RWPE2 (cell line): ENCODE results near the gene HIC1.

Source experiments
- ATAC-seq: fragments of 200-7000 bp; cut with Tn5 transposase; 3 replicates; pipeline ENCODE4 v1.9.1; 2021; ENCODE audit warnings: low read depth
- DNase-seq: peaks from one replicate; pipeline ENCODE4 v3.0.0-alpha.2; 2020; ENCODE audit warnings: low spot score
- H3K27ac ChIP-seq: fragments of 450-650 bp; 2 replicates; pipeline ENCODE4 v1.5.1; 2017; ENCODE audit warnings: mild to moderate bottlenecking; ENCODE audit not compliant: poor library complexity, severe bottlenecking
- H3K27me3 ChIP-seq: fragments of 250-450 bp; sonication (Bioruptor Pico); 2 replicates; pipeline ENCODE4 v1.5.1; 2021; ENCODE audit warnings: mild to moderate bottlenecking, moderate library complexity; ENCODE audit not compliant: insufficient read depth, poor library complexity, severe bottlenecking
- H3K36me3 ChIP-seq: fragments of 250-450 bp; sonication (Bioruptor Pico); 2 replicates; pipeline ENCODE4 v1.5.1; 2020; ENCODE audit warnings: low read depth, mild to moderate bottlenecking, moderate library complexity
- H3K4me1 ChIP-seq: fragments of 250-450 bp; sonication (Bioruptor Pico); 2 replicates; pipeline ENCODE4 v1.5.1; 2021; ENCODE audit warnings: mild to moderate bottlenecking, moderate library complexity; ENCODE audit not compliant: insufficient read depth, poor library complexity, severe bottlenecking
- H3K4me3 ChIP-seq: fragments of 250-450 bp; sonication (Bioruptor Pico); 2 replicates; pipeline ENCODE4 v1.5.1; 2021; ENCODE audit warnings: mild to moderate bottlenecking, moderate library complexity; ENCODE audit not compliant: severe bottlenecking
- H3K9me3 ChIP-seq: fragments of 250-450 bp; sonication (Bioruptor Pico); 2 replicates; pipeline ENCODE4 v1.5.1; 2021; ENCODE audit warnings: mild to moderate bottlenecking, moderate library complexity; ENCODE audit not compliant: severe bottlenecking
- TF ChIP-seq, protein P1 (sequence below): fragments of 450-650 bp; IDR thresholded peaks from one replicate; pipeline ENCODE4 v1.5.1; 2017; ENCODE audit warnings: mild to moderate bottlenecking, moderate library complexity; ENCODE audit not compliant: poor library complexity, severe bottlenecking

The HIC1 gene

DNA sequence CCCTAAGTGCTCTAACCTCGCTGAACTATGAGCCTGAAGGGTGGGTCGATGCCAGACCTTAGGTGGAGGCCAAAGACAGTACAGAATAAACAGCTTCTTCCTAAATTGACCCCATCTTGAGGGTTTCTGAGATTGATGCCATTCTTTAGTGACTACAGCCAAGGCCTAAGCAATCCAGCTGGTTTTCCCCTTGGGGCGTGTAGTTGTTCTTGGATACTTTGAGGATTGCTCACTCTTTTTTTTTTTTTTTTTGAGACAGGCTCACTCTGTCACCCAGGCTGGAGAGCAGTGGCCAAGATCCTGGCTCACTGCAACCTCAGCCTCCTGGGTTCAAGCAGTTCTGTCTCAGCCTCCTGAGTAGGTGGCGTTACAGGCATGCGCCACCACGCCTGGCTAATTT is 11.1 kb upstream of the HIC1 start:
- H3K27me3 ChIP-seq = no peaks in the 10 kb centered on the region
- DNase-seq = no peak
- peaks cover 11% of the 10 kb centered on the region for H3K36me3 ChIP-seq
- TF ChIP-seq, protein P1, sequence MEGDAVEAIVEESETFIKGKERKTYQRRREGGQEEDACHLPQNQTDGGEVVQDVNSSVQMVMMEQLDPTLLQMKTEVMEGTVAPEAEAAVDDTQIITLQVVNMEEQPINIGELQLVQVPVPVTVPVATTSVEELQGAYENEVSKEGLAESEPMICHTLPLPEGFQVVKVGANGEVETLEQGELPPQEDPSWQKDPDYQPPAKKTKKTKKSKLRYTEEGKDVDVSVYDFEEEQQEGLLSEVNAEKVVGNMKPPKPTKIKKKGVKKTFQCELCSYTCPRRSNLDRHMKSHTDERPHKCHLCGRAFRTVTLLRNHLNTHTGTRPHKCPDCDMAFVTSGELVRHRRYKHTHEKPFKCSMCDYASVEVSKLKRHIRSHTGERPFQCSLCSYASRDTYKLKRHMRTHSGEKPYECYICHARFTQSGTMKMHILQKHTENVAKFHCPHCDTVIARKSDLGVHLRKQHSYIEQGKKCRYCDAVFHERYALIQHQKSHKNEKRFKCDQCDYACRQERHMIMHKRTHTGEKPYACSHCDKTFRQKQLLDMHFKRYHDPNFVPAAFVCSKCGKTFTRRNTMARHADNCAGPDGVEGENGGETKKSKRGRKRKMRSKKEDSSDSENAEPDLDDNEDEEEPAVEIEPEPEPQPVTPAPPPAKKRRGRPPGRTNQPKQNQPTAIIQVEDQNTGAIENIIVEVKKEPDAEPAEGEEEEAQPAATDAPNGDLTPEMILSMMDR = no peak
- no peaks in the 10 kb centered on the region for H3K9me3 ChIP-seq
- no peak overlapping the region for H3K4me3 ChIP-seq
- peaks cover 11% of the 10 kb centered on the region for H3K4me1 ChIP-seq
- H3K27ac ChIP-seq = peak overlapping the region; percentile 68
- peak; percentile 37 for ATAC-seq

DNA sequence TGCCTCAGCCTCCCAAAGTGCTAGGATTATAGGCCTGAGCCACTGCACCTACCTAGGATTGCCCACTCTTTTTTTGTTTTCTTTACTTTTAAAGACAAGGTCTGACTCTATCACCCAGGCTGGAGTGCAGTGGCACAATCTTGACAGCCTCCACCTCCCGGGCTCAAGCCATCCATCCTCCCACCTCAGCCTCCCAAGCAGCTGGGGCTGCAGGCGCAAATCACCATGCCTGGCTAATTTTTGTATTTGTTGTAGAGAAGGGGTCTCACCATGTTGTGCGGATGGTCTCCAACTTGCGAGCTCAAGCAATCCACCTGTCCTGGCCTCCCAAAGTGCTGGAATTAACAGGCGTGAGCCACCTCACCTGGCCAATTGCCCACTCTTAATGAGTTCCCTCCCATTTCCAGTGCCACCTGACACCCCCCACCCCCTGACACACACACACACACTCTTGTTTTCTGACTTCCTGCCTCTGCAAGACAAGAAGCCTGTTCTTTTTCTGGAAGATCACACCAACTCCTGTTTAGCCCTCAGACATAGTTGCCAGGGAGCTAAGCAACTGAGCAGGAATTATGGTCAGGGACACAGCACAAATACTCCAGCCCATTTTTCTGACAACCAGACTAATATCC is 10.5 kb upstream of the HIC1 start:
- peak overlapping the region; percentile 68 for H3K27ac ChIP-seq
- TF ChIP-seq, protein P1 = no peak

DNA sequence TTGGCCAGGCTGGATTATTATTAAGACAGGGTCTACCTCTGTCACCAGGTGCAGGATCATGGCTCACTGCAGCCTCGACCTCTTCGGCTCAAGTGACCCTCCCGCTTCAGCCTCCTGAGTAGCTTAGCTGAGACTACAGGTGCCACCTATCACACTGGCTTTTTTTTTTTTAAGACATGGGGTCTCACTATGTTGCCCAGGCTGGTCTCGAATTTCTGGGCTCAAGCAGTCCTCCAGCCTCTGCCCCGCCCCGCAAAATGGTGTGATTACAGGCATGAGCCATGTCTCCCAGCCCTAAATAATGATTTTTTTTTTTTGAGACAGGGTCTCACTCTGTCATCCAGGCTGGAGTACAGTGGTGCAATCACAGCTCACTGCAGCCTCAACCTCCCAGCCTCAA is 7.3 kb upstream of the HIC1 start:
- no peak for DNase-seq
- Histone ChIP-seq H3K27me3 (peaks cover 2% of the 10 kb centered on the region), H3K4me3 (no peak overlapping the region), H3K9me3 (no peaks in the 10 kb centered on the region), H3K4me1 (peaks cover 11% of the 10 kb centered on the region), H3K36me3 (peaks cover 11% of the 10 kb centered on the region), H3K27ac (no peak overlapping the region)
- TF ChIP-seq, protein P1 = no peak
- ATAC-seq = no peak

More for the DNA sequence above, 10.5 kb upstream of the HIC1 start:
- Histone ChIP-seq H3K4me3 (no peak overlapping the region), H3K9me3 (no peaks in the 10 kb centered on the region), H3K36me3 (peaks cover 11% of the 10 kb centered on the region), H3K4me1 (peaks cover 11% of the 10 kb centered on the region), H3K27me3 (no peaks in the 10 kb centered on the region)
- DNase-seq (no peak), ATAC-seq (no peak)

DNA sequence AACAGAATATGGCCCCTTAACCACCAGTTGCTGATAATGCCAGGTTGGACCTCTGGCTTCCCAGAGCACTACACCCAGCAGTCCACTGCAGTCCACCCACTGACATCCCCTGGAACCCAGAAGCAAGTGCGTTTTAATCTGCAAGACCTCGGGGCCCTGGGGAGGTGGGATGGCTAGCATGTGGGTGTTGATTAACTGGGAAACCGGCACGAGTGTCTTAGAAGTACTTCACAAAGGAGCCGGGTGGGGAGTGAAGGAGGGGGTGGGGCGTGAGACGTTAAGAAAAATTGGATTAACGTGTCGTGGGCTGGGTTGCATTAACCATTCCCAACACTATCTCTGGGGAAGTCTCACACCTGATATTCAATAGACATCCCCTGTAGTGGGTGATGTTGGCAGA is 6.1 kb upstream of the HIC1 start:
- Histone ChIP-seq H3K27ac (no peak overlapping the region), H3K9me3 (no peaks in the 10 kb centered on the region), H3K4me1 (peaks cover 3% of the 10 kb centered on the region), H3K4me3 (peak overlapping the region; percentile 79), H3K36me3 (no peaks in the 10 kb centered on the region; the same call in 1 of the 2 replicates), H3K27me3 (peaks cover 2% of the 10 kb centered on the region)
- DNase-seq (no peak), ATAC-seq (no peak; the same call in 2 of the 3 replicates)
- TF ChIP-seq, protein P1 = no peak
